ENCODE data around the gene VPS54. TPM values are rescaled to one million over a fixed set of nuclear protein-coding genes. Genes with fewer than 3 reads are reported as not detected.
A peak's percentile ranks its signal among the peaks of the same experiment; 100 is the strongest.

VPS54 gene
- total and polyA plus RNA-seq, 5 donors: 8.5 to 14.8 (median 13.3) TPM

DNA sequence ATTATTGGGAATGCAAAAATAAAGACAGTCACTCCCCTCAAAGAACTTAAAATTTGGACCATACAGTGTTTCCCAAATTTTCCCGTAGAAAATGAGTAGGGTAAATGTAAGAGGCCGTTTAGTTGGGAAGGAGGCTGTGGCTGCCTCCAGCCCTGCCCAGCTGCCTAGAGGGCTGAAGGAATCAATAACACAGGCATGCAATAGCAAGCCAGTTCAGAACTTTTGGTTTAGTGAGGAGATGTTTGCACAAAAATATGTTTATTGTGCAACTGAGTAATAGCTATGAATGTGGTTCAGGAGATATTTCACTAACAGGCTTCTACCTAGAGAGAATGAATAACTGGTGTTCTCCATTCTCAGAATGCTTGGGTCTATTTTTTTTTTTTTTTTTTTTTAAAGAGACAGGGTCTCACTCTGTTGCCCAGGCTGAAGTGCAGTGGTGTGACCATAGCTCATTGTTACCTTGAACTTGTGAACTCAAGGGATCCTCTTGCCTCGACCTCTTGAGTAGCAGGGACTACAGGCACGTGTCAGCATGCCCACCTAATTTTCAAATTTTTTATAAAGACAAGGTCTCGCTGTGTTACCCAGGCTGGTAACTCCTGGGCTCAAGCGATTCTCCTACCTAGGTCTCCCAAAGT is 153.9 kb downstream of the VPS54 start:
- Histone ChIP-seq H3K4me3 (ENCODE audit: low read length) (no peak overlapping the region), H3K27me3 (ENCODE audit: control insufficient read depth, insufficient read depth) (no peaks in the 10 kb centered on the region), H3K27ac (ENCODE audit: low read length) (no peak overlapping the region), H3K4me1 (ENCODE audit: control insufficient read depth, insufficient read depth, low read length) (no peaks in the 10 kb centered on the region), H3K9me3 (ENCODE audit: control insufficient read depth, low read length) (no peaks in the 10 kb centered on the region)
- intact Hi-C loops (cut with DNase I): loop anchor here in 2 of 4 donors (10.0 kb wide), 1 partner anchor 170 kb away; no protein-coding TSS in a partner anchor
- ATAC-seq (no peak), DNase-seq (no peak)
- 90% methylated on average over 6 of the region's 6 CpGs for WGBS

DNA sequence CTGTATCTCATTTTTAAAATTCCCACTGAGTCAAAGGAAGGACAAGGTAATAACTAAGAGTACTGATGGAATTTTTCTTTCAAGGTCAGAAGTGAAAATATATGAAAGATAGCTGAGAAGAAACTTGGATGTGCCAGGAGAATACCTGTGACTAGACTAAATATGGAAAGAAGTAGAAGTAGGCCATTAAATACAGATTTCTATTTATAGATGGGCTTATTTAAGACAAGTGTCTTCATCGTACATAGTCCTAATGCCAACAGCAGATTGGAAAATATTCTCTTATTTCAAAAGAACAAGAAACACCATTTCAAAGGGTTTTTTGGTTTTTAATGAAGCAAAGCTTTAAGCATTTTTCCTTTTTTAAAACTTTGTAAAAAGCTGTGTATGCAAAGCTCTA is 155.5 kb downstream of the VPS54 start:
- no peaks in the 10 kb centered on the region for H3K4me1 ChIP-seq (ENCODE audit: control insufficient read depth, insufficient read depth, low read length)
- H3K27ac ChIP-seq (ENCODE audit: low read length): no peak overlapping the region
- WGBS: 65% methylated on average over 1 of the region's 1 CpG
- H3K27me3 ChIP-seq (ENCODE audit: control insufficient read depth, insufficient read depth): no peaks in the 10 kb centered on the region
- ATAC-seq (no peak), DNase-seq (no peak)
- intact Hi-C loops (cut with DNase I): loop anchor here in 3 of 4 donors (5.0 to 10.0 kb wide), 2 partner anchors 166 to 169 kb away; no protein-coding TSS in a partner anchor
- H3K4me3 ChIP-seq (ENCODE audit: low read length): no peak overlapping the region
- no peaks in the 10 kb centered on the region for H3K9me3 ChIP-seq (ENCODE audit: control insufficient read depth, low read length)

DNA sequence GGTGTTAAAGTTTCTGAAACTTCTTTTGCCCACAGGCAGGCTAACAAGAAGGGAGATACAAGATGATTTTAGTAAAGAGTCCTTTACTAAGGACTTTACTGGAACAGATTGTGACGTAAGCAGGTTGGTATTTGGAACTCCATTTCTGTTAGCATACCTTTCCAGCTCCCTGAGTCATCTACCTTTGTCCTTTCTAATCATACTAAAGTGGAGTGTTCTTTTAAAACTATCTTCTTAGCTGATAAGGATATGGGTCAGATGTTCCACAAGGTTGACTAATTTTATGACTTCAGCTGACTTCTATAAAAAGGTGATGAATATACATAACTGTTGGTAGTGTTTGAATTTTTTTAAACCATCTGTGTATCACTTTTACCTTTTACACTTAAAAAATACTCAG is 156.4 kb downstream of the VPS54 start:
- no peaks in the 10 kb centered on the region for H3K9me3 ChIP-seq (ENCODE audit: control insufficient read depth, low read length)
- no peaks in the 10 kb centered on the region for H3K4me1 ChIP-seq (ENCODE audit: control insufficient read depth, insufficient read depth, low read length)
- no peaks in the 10 kb centered on the region for H3K27me3 ChIP-seq (ENCODE audit: control insufficient read depth, insufficient read depth)
- H3K4me3 ChIP-seq (ENCODE audit: low read length): no peak overlapping the region
- intact Hi-C loops (cut with DNase I): loop anchor here in 3 of 4 donors (5.0 to 10.0 kb wide), 2 partner anchors 166 to 168 kb away; no protein-coding TSS in a partner anchor
- 74% methylated on average over 1 of the region's 1 CpG for WGBS
- no peak for DNase-seq
- peak in 1 of 2 donors; percentile 41 for ATAC-seq
- no peak overlapping the region for H3K27ac ChIP-seq (ENCODE audit: low read length)

- no peaks in the 10 kb centered on the region for H3K27me3 ChIP-seq (ENCODE audit: control insufficient read depth, insufficient read depth)
- 14% methylated on average over 6 of the region's 6 CpGs for WGBS
- peak; percentile 72 to 83 for ATAC-seq
- no peak overlapping the region for H3K4me3 ChIP-seq (ENCODE audit: low read length)
- intact Hi-C loops (cut with DNase I): loop anchor here in 3 of 4 donors (5.0 to 10.0 kb wide), 2 partner anchors 164 to 167 kb away; no protein-coding TSS in a partner anchor
- DNase-seq: peak in 2 of 3 donors; percentile 47 to 59
- no peaks in the 10 kb centered on the region for H3K4me1 ChIP-seq (ENCODE audit: control insufficient read depth, insufficient read depth, low read length)
- no peaks in the 10 kb centered on the region for H3K9me3 ChIP-seq (ENCODE audit: control insufficient read depth, low read length)
- peak overlapping the region; percentile 71 for H3K27ac ChIP-seq (ENCODE audit: low read length)
Measured at GRCh38 chr2:63861220-63861822, 157.9 kb downstream of the VPS54 start.

DNA sequence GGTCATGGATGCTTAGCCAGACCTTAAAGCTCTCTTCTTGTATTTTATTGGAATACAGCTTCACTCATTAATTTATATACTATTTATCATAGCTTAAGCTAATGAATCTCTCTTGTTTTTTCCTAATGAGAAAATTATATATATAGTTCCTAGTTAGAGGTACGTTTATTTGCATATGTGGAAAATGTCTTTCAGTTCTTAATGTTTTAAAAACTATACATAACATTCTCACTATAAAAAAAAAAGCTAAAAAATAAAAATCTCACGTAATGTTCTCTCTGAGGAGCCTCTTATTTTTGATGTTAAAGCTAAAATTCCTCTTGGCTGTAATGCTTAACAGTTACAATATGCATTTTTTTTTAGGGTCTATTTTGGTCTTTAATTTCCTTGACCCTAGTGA is 160.9 kb downstream of the VPS54 start:
- DNase-seq: no peak
- intact Hi-C loops (cut with DNase I): no loop called here
- peaks cover 4% of the 10 kb centered on the region for H3K4me1 ChIP-seq (ENCODE audit: control insufficient read depth, insufficient read depth, low read length)
- WGBS: 98% methylated on average over 2 of the region's 2 CpGs
- no peak overlapping the region for H3K27ac ChIP-seq (ENCODE audit: low read length)
- no peaks in the 10 kb centered on the region for H3K9me3 ChIP-seq (ENCODE audit: control insufficient read depth, low read length)
- H3K4me3 ChIP-seq (ENCODE audit: low read length): no peak overlapping the region
- ATAC-seq: no peak
- no peaks in the 10 kb centered on the region for H3K27me3 ChIP-seq (ENCODE audit: control insufficient read depth, insufficient read depth)

DNA sequence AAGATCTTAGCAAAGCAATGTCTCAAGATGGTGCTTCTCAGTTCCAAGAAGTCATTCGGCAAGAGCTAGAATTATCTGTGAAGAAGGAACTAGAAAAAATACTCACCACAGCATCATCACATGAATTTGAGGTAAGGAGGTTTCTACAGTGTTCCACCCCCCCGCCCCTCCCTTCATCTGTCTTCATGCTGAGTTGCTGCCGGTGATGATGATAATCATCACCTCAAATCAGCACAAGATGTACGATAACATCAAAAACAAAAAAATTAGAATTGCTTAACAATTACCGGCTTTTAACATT is 163.0 kb downstream of the VPS54 start:
- DNase-seq (no peak), ATAC-seq (no peak)
- H3K27me3 ChIP-seq (ENCODE audit: control insufficient read depth, insufficient read depth): no peaks in the 10 kb centered on the region
- intact Hi-C loops (cut with DNase I): no loop called here
- no peaks in the 10 kb centered on the region for H3K9me3 ChIP-seq (ENCODE audit: control insufficient read depth, low read length)
- peaks cover 8% of the 10 kb centered on the region for H3K4me1 ChIP-seq (ENCODE audit: control insufficient read depth, insufficient read depth, low read length)
- 67% methylated on average over 5 of the region's 5 CpGs for WGBS
- H3K4me3 ChIP-seq (ENCODE audit: low read length): no peak overlapping the region
- H3K27ac ChIP-seq (ENCODE audit: low read length): no peak overlapping the region

DNA sequence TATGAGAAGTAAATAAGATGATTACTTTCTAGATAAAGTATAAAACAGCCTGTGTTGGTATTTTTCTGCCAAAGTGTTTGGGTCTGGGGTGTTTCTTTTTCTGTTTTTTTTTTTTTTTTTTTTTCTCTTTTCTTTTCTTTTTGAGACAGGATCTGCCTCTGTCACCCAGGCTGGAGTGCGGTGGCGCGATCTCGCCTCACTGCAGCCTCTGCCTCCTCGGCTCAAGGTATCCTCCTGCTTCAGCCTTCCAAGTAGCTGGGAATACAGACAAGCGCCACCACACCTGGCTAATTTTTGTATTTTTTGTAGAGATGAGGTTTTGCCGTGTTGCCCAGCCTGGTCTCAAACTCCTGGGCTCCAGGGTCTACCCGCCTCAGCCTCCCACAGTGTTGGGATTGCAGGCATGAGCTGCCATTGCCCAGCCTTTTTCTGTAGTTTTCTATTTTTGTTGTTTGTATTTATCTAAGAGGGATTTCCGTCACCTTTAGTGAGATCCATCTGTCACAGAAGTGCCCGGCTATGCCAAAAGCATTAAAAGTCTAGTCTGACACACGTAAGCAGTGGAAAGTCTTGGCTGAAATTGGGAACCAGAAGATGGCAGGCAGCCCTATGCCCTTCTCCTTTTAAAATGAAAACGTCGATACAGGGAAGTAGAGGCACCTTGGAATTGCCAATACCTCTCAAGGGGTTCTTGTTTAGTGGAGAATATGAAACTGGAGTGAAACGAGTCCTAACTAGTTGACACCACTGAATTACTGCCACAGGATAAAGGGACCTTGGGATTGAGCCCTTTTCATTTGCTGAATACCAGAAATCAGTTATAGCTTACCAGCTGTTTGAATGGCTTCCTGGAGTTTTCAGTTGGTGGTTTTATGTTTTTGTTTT is 163.6 kb downstream of the VPS54 start:
- Histone ChIP-seq H3K9me3 (ENCODE audit: control insufficient read depth, low read length) (no peaks in the 10 kb centered on the region), H3K4me1 (ENCODE audit: control insufficient read depth, insufficient read depth, low read length) (peaks cover 8% of the 10 kb centered on the region), H3K4me3 (ENCODE audit: low read length) (no peak overlapping the region), H3K27ac (ENCODE audit: low read length) (peak overlapping the region; percentile 43), H3K27me3 (ENCODE audit: control insufficient read depth, insufficient read depth) (no peaks in the 10 kb centered on the region)
- ATAC-seq (peak in 1 of 2 donors; percentile 28), DNase-seq (no peak)
- intact Hi-C loops (cut with DNase I): no loop called here
- WGBS: 83% methylated on average over 14 of the region's 14 CpGs

DNA sequence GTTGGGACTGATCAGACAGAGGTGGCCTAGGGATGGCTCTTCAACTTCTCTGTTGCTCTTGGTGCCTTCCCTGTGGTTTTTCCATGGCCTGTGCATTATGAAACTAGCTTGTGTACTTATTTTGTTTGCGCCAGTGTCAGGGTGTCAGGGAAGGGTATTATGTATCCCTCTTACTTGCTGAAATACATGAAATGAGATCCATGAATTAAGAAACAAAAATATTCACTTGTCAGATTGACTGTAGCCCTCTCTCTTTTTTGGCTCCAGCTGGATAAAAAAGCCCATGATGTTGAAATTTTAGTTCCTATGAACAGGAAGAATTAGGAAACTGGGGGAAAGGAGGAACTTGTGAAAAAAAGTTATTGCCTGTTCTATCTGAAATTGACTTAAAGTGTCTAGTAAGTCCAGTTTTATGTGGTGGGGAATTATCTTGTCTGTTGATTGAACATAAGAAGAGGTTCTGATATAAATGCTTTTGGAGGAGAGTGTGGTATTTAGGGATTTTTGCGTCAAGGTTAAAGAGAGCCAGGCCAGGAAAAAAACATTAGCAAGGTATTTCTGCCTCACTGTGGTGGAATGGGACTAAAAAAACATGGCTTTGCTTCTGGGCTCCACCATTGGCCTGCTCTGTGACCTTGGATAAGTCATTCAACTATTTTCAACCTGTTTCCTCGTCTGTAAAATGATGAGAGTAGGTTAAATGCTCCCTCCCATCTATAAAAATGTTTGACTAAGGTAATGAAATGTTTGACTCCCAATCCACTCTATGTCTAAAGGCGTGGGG is 165.5 kb downstream of the VPS54 start:
- DNase-seq: no peak
- Histone ChIP-seq H3K4me3 (ENCODE audit: low read length) (no peak overlapping the region), H3K27me3 (ENCODE audit: control insufficient read depth, insufficient read depth) (no peaks in the 10 kb centered on the region), H3K9me3 (ENCODE audit: control insufficient read depth, low read length) (no peaks in the 10 kb centered on the region), H3K4me1 (ENCODE audit: control insufficient read depth, insufficient read depth, low read length) (peaks cover 11% of the 10 kb centered on the region), H3K27ac (ENCODE audit: low read length) (no peak overlapping the region)
- intact Hi-C loops (cut with DNase I): loop anchor here in 1 of 4 donors (5.0 kb wide), 1 partner anchor 156 kb away; no protein-coding TSS in a partner anchor
- ATAC-seq: peak; percentile 12 to 31
- 82% methylated on average over 4 of the region's 4 CpGs for WGBS

DNA sequence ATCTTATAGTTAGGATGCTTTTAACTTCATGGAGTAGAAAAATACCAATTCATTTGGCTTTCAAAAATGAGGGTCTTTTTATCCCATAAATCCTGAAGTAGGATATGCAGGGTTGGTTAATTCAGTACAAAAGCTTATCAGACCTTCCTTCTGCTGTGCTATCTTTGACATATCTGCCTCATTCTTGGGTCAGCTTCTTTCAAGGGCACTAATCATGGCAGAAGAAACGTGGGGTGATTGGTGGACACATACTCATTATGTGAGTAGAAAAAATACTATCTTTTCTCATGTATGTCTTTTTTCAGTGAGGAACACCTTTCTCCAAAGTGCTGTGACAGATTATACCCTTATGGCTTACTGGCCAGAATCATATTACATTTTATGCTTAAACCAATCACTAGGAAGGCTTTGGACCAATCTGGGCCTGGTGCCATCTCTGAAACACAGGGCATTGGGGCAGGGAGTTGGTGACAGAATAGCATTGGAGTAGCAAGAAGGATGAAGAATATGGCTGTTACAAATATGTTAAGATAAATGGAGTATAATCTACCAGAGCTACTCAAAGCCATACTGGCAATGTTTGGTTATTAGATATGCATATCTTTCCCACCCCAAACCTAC is 167.4 kb downstream of the VPS54 start:
- no peak for DNase-seq
- Histone ChIP-seq H3K27ac (ENCODE audit: low read length) (no peak overlapping the region), H3K9me3 (ENCODE audit: control insufficient read depth, low read length) (no peaks in the 10 kb centered on the region), H3K27me3 (ENCODE audit: control insufficient read depth, insufficient read depth) (no peaks in the 10 kb centered on the region), H3K4me1 (ENCODE audit: control insufficient read depth, insufficient read depth, low read length) (peaks cover 11% of the 10 kb centered on the region), H3K4me3 (ENCODE audit: low read length) (no peak overlapping the region)
- intact Hi-C loops (cut with DNase I): loop anchor here in 1 of 4 donors (5.0 kb wide), 1 partner anchor 154 kb away; no protein-coding TSS in a partner anchor
- no peak for ATAC-seq
- 62% methylated on average over 1 of the region's 1 CpG for WGBS

GRCh38 chr2:63850649-63851048 is 168.6 kb downstream of the VPS54 start:
- ATAC-seq (peak; percentile 22 to 23), DNase-seq (no peak)
- Histone ChIP-seq H3K9me3 (ENCODE audit: control insufficient read depth, low read length) (no peaks in the 10 kb centered on the region), H3K4me1 (ENCODE audit: control insufficient read depth, insufficient read depth, low read length) (peaks cover 12% of the 10 kb centered on the region), H3K27me3 (ENCODE audit: control insufficient read depth, insufficient read depth) (no peaks in the 10 kb centered on the region), H3K27ac (ENCODE audit: low read length) (no peak overlapping the region), H3K4me3 (ENCODE audit: low read length) (no peak overlapping the region)
- intact Hi-C loops (cut with DNase I): loop anchor here in 1 of 4 donors (5.0 kb wide), 1 partner anchor 153 kb away; no protein-coding TSS in a partner anchor

Measured in right cardiac atrium (tissue), 5 donors.